Peyer's patch (tissue), 4 donors: ENCODE data around the gene NCK2. TPM values are rescaled to one million over a fixed set of nuclear protein-coding genes. Genes with fewer than 3 reads are reported as not detected.

Source experiments
- DNase-seq, 3 donors: peaks; one replicate each; pipeline ENCODE4 v3.0.0-alpha.2; 2017 to 2019
- H3K27ac ChIP-seq, 4 donors: fragments of 200-600 bp; sonication (generic); one replicate each; pipeline ENCODE4 v1.5.1; 2016 to 2019
- H3K27me3 ChIP-seq, 2 donors: fragments of 200-600 bp; sonication (generic); one replicate each; pipeline ENCODE4 v1.5.1; 2019
- H3K36me3 ChIP-seq, 3 donors: fragments of 200-600 bp; sonication (generic); one replicate each; pipeline ENCODE4 v1.5.1; 2016 to 2019
- H3K4me1 ChIP-seq, 4 donors: fragments of 200-600 bp; sonication (generic); one replicate each; pipeline ENCODE4 v1.5.1; 2016 to 2019
- H3K4me3 ChIP-seq, 4 donors: fragments of 200-600 bp; sonication (generic); 1 replicate in 3 of 4; 2 replicates in 1 of 4; pipeline ENCODE4 v1.5.1; 2016 to 2019; ENCODE audit warnings: mild to moderate bottlenecking in 1 of 4
- H3K9me3 ChIP-seq, 4 donors: fragments of 200-600 bp; sonication (generic); one replicate each; pipeline ENCODE4 v1.5.1; 2016 to 2019; ENCODE audit warnings: mild to moderate bottlenecking in 1 of 4
- POLR2A ChIP-seq, 2 donors: fragments of 450-650 bp; IDR thresholded peaks; one replicate each; pipeline ENCODE4 v1.5.1; 2017; ENCODE audit warnings: antibody characterized with exemption in 2 of 2, mild to moderate bottlenecking in 2 of 2, moderate library complexity in 2 of 2
- total RNA-seq, 4 donors: library from RNA; depleted of rRNA; stranded (reverse); fragments of >200 nt; gene quantifications; one replicate each; pipeline ENCODE4 v1.1.0, GENCODE V29; 2016
- TF ChIP-seq, protein P1 (sequence below), 6 experiments: fragments of 450-650 bp in 4 of 6; fragments of 200-600 bp in 2 of 6; sonication (generic) in 1 of 6; IDR thresholded peaks; one replicate each; pipeline ENCODE4 v1.5.1; 2017 to 2019; ENCODE audit warnings: antibody characterized with exemption in 6 of 6, mild to moderate bottlenecking in 3 of 6, moderate library complexity in 1 of 6

Gene NCK2
- total RNA-seq, 4 donors from 2014 or later, result 58.6 to 94.5 (median 85.8) TPM

DNA sequence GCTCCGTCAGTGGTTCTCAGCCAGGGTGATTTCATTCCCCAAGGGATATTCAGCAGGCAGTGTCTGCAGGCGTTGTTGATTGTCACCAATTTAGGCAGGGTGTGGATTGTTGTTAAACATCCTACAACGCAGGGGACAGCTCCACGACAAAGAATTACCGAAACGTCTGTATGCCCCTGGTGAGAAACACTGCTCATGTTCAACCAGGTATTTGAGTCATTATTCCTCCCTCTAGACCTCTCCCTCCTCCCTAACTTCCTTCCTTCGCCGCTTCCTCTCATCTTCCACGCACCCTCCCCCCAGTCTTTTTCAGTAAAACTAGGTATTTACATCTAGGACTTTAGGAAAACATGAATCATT, 50.8 kb downstream of the NCK2 start:
- DNase-seq, result no peak
- H3K36me3 ChIP-seq, result no peaks in the 10 kb centered on the region
- H3K27ac ChIP-seq, result peak overlapping the region; percentile 33 to 86 (median 67)
- no peaks in the 10 kb centered on the region for H3K27me3 ChIP-seq
- TF ChIP-seq, protein P1, sequence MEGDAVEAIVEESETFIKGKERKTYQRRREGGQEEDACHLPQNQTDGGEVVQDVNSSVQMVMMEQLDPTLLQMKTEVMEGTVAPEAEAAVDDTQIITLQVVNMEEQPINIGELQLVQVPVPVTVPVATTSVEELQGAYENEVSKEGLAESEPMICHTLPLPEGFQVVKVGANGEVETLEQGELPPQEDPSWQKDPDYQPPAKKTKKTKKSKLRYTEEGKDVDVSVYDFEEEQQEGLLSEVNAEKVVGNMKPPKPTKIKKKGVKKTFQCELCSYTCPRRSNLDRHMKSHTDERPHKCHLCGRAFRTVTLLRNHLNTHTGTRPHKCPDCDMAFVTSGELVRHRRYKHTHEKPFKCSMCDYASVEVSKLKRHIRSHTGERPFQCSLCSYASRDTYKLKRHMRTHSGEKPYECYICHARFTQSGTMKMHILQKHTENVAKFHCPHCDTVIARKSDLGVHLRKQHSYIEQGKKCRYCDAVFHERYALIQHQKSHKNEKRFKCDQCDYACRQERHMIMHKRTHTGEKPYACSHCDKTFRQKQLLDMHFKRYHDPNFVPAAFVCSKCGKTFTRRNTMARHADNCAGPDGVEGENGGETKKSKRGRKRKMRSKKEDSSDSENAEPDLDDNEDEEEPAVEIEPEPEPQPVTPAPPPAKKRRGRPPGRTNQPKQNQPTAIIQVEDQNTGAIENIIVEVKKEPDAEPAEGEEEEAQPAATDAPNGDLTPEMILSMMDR (IDR thresholded peaks at IDR 0.05), result no peak
- TF ChIP-seq POLR2A (IDR thresholded peaks at IDR 0.05), result no peak
- no peak overlapping the region for H3K4me3 ChIP-seq
- H3K9me3 ChIP-seq, result no peaks in the 10 kb centered on the region
- peaks cover 4 to 81% (median 33%) of the 10 kb centered on the region in 4 donors for H3K4me1 ChIP-seq

DNA sequence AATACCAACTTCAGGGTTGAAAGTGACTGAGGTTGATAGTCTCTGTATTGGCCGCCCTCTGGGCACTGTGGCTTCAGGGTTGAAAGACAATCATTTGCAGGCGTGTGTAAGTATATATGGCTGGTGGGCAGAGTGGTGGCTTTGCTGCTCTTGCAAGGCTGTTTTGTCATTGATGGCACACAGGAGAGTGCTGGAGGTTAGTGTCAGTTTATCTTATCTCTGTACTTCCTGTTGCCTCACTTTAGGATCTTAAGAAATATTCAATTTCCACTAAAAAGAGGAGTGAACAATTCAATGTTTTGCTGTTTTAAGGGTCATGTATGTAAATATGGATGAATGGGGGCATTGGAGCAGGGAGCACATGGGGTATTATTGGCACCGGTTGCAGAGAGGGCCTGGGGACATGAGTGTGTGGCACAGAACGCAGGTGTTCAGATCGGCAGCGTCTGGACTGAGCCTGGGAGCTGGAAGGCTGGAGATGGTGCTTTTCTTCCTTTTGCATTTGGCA, 51.5 kb downstream of the NCK2 start:
- TF ChIP-seq POLR2A (IDR thresholded peaks at IDR 0.05), result no peak
- TF ChIP-seq, protein P1 (IDR thresholded peaks at IDR 0.05), result no peak
- Histone ChIP-seq H3K27ac (peak overlapping the region; percentile 56 to 86 (median 72)), H3K36me3 (no peaks in the 10 kb centered on the region), H3K4me1 (peaks cover 4 to 81% (median 31%) of the 10 kb centered on the region in 4 donors), H3K9me3 (no peaks in the 10 kb centered on the region), H3K4me3 (no peak overlapping the region), H3K27me3 (no peaks in the 10 kb centered on the region)
- DNase-seq, result peak in 2 of 3 donors; percentile 55 to 72

DNA sequence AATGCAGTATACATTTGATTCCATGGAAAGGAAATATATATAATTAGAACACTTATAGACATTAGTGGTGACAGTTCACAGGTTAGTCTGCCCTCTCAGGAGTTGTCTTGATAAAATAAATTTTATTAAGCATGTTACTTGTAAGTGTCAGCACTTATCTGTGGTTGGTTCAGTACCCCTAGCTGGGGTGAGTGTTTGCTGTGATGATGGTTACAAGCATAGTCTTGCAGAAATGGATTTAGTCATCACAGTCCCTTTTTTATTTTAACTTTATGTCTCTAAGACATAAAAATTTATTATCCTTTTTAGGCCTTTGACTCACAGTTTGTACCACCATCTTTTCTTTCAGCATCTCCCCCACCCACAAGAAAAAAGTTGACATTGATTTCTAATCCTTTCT, 52.1 kb downstream of the NCK2 start:
- no peak for DNase-seq

DNA sequence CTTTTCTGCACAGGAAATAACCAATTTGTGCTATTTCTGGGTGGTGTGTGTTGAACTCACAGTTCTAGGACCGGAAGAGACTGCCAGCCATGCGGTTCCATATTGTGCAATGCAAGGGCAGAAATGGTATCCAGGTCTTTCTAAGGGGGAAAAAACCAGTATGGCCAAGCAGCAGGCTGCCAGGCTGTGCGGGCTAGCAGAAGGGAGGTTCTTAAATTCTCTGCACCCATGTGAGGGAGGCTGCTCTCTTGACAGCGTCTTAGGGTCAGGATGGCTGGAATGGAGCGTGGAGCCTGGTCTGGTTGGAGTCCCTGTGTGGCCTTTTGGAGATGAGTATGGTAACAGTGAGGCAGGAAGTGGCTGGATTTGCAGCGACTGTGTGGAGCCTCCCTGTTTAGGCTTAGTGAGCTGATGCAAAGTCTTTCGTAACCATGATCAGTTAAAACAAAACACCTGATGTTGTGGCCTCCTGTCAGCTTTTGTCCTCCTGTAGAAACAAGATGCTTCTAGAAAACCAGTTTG, 52.6 kb downstream of the NCK2 start:
- H3K4me3 ChIP-seq, result no peak overlapping the region
- H3K27me3 ChIP-seq, result no peaks in the 10 kb centered on the region
- H3K36me3 ChIP-seq, result no peaks in the 10 kb centered on the region
- peak in 2 of 3 donors; percentile 56 to 77 for DNase-seq
- peak overlapping the region; percentile 56 to 86 (median 72) for H3K27ac ChIP-seq
- peaks cover 6 to 88% (median 39%) of the 10 kb centered on the region in 4 donors for H3K4me1 ChIP-seq
- no peaks in the 10 kb centered on the region for H3K9me3 ChIP-seq
- TF ChIP-seq POLR2A (IDR thresholded peaks at IDR 0.05), result no peak
- TF ChIP-seq, protein P1 (IDR thresholded peaks at IDR 0.05), result no peak

More for the DNA sequence above, 52.1 kb downstream of the NCK2 start:
- Histone ChIP-seq H3K4me1 (peaks cover 6 to 83% (median 34%) of the 10 kb centered on the region in 4 donors), H3K27ac (peak overlapping the region; percentile 56 to 86 (median 72)), H3K4me3 (no peak overlapping the region), H3K36me3 (no peaks in the 10 kb centered on the region), H3K9me3 (no peaks in the 10 kb centered on the region), H3K27me3 (no peaks in the 10 kb centered on the region)
- TF ChIP-seq POLR2A (IDR thresholded peaks at IDR 0.05), result no peak
- TF ChIP-seq, protein P1 (IDR thresholded peaks at IDR 0.05), result no peak

DNA sequence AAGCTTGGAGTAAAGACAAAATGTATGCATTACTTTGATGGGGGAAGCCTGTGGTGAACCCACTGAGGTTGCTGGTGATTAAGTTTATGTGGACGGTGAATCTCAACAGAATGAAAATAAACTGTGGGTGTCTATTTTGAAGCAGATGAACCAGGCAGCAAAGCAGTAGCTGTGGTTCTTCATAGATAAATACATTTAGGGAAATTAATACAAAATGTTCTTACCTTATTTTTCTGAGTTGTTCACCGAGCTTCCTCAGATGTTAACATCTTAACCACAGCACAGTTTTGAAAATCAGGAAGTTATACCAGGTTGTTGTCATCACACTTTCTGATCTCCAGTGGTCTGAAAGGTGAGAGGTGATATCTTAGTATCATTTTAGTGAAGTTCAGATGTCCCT, 53.9 kb downstream of the NCK2 start:
- Histone ChIP-seq H3K4me3 (no peak overlapping the region), H3K27ac (peak overlapping the region; percentile 56 to 86 (median 72)), H3K27me3 (no peaks in the 10 kb centered on the region), H3K36me3 (no peaks in the 10 kb centered on the region), H3K4me1 (peaks cover 6 to 90% (median 43%) of the 10 kb centered on the region in 4 donors), H3K9me3 (no peaks in the 10 kb centered on the region)
- peak in 2 of 3 donors; percentile 57 to 80 for DNase-seq
- TF ChIP-seq, protein P1 (IDR thresholded peaks at IDR 0.05), result no peak
- no peak for TF ChIP-seq POLR2A (IDR thresholded peaks at IDR 0.05)
